NCI-H82 treated with DMSO at 0.1 percent for 48 hours (cell line): ENCODE measurements around the gene NRARP.
"Not testable (repeated sequence)": the region's sequence is repeated elsewhere in the genome, so short reads cannot be mapped to it uniquely, and the experiment has no call there.

Source experiments
- DNase-seq: peaks from one replicate; lab custom pipeline; 2025; ENCODE audit not compliant: unreplicated experiment; lab: John Stamatoyannopoulos, UW

The NRARP gene

DNA sequence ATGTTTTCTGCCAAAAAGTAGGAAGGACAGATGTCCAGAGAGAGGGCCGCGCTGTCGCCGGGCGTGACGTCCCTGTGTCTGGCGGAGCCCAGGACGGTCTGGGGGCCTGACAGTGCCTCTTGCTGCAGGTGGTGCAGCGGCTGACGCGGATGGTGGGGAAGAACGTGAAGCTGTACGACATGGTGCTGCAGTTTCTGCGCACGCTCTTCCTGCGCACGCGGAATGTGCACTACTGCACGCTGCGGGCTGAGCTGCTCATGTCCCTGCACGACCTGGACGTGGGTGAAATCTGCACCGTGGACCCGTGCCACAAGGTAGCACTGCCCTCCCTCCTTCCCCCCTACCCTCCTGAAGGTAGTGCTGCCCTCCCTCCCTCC, 39.2 kb downstream of the NRARP start:
- no peak for DNase-seq

DNA sequence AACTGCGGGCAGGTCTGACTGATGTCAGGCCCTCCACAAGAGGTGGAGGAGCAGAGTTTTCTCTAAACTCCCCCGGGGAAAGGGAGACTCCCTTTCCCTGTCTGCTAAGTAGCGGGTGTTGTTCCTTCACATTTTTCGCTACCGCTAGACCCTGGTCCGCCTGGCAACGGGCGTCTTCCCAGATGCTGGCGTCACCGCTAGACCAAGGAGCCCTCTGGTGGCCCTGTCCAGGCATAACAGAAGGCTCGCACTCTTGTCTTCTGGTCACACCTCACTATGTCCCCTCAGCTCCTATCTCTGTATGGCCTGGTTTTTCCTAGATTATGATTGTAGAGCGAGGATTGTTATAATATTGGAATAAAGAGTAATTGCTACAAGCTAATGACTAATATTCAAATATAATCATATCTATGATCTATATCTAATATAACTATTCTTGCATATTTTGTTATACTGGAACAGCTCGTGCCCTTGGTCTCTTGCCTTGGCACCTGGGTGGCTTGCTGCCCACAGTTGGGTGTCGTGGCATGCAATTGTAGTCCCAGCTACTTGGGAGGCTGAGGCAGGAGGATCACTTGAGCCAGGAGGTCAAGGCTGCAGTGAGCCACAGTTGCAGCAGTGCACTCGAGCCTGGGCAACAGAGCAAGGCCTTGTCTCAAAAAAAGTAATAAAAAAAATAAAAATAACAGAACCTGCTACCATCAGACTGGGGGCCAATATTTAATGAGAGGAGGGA, 39.7 kb downstream of the NRARP start:
- not testable (repeated sequence) for DNase-seq

DNA sequence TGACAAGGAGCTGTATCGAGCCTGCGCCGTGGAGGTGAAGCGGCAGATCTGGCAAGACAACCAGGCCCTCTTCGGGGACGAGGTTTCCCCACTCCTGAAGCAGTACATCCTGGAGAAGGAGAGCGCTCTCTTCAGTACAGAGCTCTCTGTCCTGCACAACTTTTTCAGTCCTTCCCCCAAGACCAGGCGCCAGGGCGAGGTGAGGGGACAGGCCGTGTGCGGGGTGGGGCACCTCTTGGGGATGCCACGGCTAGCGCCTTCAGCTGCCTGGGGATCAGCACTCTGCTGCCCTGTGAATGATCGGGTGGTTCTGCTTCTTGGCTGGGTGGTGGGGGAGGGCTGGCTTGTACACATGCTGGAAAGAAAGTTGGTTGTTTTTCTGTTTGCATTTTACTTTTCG, 45.2 kb downstream of the NRARP start:
- DNase-seq = no peak

DNA sequence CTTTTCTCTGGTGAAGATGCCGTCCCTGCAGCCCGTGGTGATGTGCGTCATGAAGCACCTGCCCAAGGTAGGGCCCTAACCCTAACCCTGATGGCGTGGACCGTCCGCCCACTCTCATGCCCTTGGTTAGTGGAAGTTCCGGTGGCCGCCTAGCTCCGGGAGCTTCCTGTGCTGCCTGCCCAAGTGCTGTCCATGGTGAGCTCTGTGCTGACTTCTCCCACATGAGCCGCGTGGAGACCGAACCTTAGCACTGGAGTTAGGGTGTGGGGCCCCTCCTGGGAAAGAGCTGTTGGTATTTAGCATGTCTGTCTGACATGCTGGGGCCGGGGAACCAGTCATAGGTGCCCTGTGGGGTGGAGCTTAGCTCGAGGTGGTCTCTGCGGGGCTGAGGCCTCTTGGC, 45.7 kb downstream of the NRARP start:
- DNase-seq = no peak

DNA sequence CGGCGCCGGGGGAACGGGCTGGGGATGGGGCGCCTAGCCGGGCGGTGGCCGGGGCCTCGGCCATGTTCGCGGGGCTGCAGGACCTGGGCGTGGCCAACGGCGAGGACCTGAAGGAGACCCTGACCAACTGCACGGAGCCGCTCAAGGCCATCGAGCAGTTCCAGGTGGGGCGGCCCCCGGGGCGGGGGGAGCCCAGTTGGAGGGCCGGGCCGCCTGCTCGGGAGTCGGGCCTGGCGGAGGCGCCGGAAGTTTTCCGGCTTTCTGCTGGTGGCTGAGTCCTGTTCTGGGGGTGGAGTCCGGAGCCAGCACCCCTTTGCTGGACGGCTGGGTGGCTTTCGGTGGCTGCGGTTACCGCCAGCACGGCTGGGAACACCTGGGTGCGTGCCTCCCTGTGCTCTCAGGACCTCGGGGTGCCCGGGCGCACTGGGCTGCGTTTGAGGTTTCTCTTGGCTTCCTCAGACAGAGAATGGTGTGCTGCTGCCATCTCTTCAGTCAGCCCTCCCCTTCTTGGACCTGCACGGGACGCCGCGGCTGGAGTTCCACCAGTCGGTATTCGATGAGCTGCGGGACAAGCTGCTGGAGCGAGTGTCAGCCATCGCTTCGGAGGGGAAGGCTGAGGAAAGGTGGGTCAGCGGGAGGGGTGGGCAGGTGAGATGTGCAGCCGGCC, 46.5 kb downstream of the NRARP start:
- no peak for DNase-seq

DNA sequence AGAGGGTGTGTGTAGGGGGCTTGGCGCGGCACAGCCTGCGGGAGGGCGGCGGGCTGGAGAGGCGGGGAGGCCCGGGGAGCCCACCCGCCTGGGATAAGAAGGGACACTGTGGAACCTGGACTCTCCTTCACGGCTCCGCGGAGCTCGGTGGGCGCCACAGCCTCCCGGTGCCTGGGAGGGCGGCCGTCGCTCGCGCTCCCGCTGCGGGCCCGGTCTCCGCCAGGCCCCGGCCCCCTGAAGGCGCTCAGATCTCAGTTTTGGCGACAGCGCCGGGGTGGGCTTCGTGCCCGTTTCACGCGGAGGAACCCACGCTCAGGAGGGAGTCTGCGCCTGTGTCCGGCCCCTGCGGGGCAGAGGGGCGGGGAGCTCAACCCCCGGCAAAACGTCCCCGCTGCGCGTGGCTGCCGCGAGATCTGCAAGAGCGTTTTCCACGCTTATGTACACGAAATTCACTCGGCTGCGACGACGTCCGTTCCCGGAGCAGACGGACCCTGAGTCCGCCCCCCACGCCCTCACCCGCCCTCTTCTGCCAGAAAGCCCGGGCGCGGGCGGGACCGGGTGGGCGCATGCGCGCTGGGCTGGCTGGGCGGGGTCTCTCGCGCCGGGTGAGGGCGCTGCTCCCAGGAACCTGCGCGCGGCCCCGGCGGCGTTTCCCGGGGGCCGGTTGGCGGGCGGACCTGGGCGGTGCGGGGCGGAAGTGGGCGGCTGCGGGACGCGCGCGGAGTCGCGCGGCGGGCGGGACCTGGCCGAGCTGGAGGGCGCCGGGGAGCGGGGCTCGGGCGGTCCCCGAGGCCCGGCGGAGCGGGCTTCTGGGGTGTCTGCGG, 47.2 kb downstream of the NRARP start, which contains the start of gene NELFB:
Gene NELFB, plus strand, starts transcription at position 704 of the 824 bp plus-strand sequence.
- DNase-seq = peak; percentile 52

DNA sequence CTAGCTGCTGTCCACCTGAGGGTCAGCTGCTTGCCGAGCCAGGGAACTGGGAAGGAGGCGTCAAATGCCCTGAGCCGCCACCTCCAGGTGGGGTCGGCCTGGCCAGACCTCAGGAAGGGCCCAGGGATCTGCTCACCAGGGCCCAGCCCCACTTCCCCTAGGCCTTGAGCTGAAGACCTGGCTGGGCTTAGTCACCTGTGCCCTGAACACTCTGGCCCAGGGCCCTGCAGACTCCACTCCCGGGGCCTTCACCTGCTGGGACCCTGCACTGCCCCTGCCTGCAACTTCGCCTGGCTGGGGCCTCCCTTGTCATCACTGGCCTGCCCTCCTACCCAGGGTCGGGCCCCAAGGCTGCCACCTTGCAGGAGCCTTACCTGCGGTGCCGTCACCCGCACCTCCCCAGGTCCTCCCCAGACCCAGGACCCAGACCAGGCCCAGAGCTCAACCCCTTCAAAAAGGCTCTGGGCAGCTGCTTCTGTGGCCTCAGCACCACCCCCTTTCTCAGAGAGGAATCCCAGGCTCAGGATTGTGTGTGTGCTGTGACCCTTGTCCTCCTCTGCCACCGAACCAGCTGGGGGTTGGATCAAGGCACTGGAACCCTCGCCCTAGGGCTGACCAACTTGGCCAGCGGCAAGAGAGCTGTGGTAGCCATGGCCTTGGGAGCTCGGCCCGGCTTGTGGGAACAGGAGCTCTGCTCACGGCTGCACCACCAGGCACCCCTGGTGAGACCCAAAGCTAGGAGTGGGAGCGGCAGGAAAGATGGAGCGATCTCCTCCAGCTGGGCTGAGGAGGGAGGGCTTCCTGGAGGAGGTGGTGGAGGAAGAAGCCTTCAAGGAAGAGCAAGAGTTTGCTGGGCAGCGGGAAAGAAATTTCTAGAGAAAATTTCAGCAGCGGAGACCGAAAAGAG, 48.1 kb downstream of the NRARP start:
- DNase-seq = no peak

DNA sequence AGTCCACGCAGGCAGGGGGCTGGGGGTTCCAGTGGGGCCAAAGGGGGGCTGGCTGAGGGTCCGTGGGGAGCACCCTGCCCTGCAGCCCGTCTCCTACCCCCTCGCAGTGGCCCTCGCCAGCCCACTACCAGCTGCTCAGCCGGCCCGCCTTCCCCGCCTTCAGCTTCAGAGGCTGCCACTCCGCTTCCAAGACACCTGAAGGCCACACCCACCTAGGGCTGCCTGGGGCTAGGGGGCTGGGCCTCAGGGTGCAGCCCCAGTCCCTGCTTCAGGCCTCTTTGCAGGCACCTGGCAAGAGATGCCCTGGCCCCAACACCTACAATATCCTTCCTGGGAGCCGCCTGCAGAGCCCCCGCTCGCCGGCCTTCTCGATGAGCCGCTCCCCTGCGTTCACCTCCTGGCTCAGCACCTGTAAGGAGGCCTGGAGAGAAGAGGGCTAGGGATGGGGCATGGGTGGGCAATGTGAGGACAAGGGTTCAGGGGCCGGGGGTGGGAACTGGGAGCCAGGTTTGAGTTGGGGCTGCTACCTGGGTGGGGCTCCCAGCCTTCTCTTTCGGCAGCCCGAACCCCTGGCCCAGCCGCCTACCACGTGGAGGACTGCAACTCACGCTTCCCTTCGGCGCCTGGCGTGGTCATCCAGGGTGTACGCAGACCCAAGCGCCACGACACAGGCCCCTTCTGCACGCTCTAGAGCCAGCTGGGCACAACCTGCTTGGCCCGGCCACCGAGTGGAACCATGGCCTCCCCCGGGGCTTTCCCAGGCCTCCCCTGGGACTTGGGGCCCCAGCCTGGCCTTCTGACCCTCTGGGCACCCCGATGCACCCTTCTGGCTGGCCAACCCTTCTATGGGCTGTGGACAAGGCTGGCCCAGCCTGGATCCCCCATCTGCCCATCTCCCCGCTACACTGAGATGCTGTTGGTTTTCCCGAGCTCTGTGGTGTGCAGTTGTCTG, 49.2 kb downstream of the NRARP start:
- DNase-seq = no peak

DNA sequence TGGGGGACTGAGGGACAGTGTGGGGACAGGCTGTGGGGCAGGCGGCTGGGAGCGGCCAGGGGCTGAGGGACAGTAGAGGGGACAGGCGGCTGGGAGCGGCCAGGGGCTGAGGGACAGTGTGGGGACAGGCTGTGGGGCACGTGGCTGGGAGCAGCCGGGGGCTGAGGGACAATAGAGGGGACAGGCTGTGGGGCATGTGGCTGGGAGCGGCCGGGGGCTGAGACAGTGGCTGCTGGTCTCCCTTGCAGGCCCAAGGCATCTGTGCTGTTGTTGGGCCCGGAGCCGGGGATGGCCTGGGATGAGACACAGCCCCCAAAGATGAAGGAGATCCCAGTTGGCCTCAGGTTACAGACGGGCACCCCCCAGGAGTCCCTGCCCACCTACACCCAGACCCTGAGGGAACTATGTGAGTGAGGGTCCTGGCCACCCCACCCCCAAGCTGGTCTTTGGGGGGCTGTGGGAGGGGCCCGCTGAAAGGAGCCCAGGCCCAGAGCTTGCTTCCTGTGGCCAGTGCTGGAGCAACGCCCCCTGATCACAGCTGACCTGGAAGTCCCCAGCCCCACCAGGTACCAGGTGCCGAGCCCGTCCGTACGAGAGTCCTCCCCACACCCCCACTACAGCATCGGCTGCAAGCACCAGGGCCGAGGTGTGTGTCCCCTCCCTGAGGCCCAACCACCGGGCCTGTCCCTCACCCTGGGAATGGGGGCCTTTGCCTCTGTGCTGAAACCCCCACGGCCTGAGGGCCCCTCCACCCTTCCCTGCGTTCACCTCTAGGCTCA, 50.4 kb downstream of the NRARP start:
- DNase-seq = no peak

DNA sequence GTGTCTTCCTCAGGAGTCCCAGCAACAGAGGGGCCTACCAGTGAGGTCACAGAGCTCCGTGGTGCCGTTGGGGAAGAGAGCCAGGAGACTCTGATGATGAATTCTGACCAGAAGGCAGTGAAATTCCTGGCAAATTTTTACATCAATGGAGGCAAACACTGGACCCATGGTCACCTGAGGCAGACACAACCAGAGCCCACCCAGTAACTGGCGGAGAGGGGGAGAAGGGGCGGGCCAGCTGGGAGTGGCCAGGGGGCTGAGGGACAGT, 50.9 kb downstream of the NRARP start, which contains the start of gene STPG3:
Gene STPG3, plus strand, starts transcription at position 93 of the 268 bp plus-strand sequence. Its CDS starts 1 bp downstream, at position 94.
- no peak for DNase-seq

DNA sequence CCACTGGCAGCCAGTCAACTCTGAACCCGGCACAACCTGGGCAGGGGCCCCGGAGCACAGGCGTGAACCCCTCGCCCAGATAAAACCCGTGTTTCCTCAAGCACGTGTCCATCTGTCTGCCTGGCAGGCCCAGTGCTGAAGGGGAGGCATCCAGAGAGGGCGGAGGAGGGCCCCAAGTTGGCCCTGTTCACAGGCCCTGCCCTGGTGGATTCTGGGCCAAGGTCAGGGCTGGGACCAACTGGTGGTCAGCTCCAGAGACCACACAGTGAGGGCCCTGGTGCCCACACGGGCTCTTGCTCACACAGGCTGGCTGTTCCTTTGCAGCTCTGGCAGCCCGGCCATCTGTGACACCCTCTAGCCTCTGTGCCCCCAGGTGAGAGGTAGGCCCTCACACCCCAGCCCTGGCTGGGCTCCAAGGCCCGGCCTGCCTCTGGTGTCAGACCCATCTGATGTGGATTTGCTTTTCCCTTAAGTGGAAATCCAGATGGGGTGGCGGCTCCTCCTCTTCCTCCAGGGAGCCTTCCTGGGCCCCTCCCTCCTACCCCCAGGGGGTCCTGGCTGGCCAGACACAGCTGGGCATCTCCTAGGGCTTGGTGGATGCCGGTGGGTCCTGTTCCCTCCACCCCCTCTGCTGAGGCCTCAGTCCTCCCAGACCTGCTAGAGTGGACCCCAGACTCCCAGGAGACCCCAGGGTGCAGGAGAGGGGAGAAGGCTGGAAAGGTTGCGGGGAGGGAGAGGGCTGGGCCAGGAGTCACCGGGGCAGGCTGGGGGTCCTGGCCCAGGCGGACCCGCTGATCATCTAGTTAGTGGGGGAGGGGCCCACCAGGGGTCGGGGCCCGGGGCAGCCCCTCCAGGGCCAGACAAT, 51.5 kb downstream of the NRARP start:
- no peak for DNase-seq
